GM12892 (cell line): ENCODE measurements around the gene SCAPER.

ENCODE experiments used
- POLR2A ChIP-seq: IDR thresholded peaks from 2 replicates; pipeline ENCODE4 v1.6.1; 2011; ENCODE audit warnings: low read depth, low read length, control low read depth
- POLR2AphosphoS5 ChIP-seq: IDR thresholded peaks from 2 replicates; pipeline ENCODE4 v1.6.1; 2011; ENCODE audit warnings: low read depth, low read length, control low read depth
- TAF1 ChIP-seq: IDR thresholded peaks from 2 replicates; pipeline ENCODE4 v1.6.1; 2011; ENCODE audit warnings: low read depth, mild to moderate bottlenecking, control low read depth, low read length, borderline replicate concordance

GRCh38 chr15:76464247-76464646, 440.9 kb downstream of the SCAPER start:
- no peak for TF ChIP-seq POLR2A
- TF ChIP-seq POLR2AphosphoS5: no peak
- TF ChIP-seq TAF1: no peak
